Activated T-cell treated with anti-CD3 and anti-CD28 coated beads, Interleukin-2, amount 50 U/mL, for 72 hours (primary cell): ENCODE results near the gene FHIP1B. TPM values are rescaled to one million over a fixed set of nuclear protein-coding genes. Genes with fewer than 3 reads are reported as not detected.

Experiments used
- ATAC-seq, 2 donors: fragments of 150-1000 bp; cut with Tn5 transposase; replicated peaks in 1 of 2; 2 replicates each; pipeline ENCODE4 v1.10.0; 2021; ENCODE audit warnings: moderate library complexity in 2 of 2, mild to moderate bottlenecking in 1 of 2
- DNase-seq, 2 donors: peaks; one replicate each; pipeline ENCODE4 v3.0.0; 2021 to 2022; ENCODE audit warnings: mixed read lengths in 1 of 2
- H3K27ac Mint-ChIP-seq: one replicate; pipeline ENCODE4 v1.8.0; 2022; ENCODE audit warnings: mild to moderate bottlenecking, moderate library complexity, mixed read lengths
- H3K27me3 Mint-ChIP-seq: one replicate; pipeline ENCODE4 v1.8.0; 2022; ENCODE audit warnings: low read depth, mixed read lengths
- H3K36me3 Mint-ChIP-seq, 2 donors: one replicate each; pipeline ENCODE4 v1.8.0; 2022; ENCODE audit warnings: mixed read lengths in 2 of 2, mild to moderate bottlenecking in 1 of 2; ENCODE audit not compliant: insufficient read depth in 2 of 2
- H3K4me1 Mint-ChIP-seq: one replicate; pipeline ENCODE4 v1.8.0; 2022; ENCODE audit warnings: low read depth, mixed read lengths
- H3K4me3 Mint-ChIP-seq, 2 donors: one replicate each; pipeline ENCODE4 v1.8.0; 2022; ENCODE audit warnings: mild to moderate bottlenecking in 2 of 2, mixed read lengths in 2 of 2, moderate library complexity in 2 of 2
- H3K9me3 Mint-ChIP-seq, 2 donors: one replicate each; pipeline ENCODE4 v1.8.0; 2022; ENCODE audit warnings: mixed read lengths in 2 of 2
- total RNA-seq, 2 donors: library from RNA; stranded (reverse); gene quantifications; one replicate each; pipeline ENCODE4 v1.2.3, GENCODE V29; 2022

FHIP1B gene
- total RNA-seq, 2 donors from 2014 or later: 22.8 to 26.8 TPM

DNA sequence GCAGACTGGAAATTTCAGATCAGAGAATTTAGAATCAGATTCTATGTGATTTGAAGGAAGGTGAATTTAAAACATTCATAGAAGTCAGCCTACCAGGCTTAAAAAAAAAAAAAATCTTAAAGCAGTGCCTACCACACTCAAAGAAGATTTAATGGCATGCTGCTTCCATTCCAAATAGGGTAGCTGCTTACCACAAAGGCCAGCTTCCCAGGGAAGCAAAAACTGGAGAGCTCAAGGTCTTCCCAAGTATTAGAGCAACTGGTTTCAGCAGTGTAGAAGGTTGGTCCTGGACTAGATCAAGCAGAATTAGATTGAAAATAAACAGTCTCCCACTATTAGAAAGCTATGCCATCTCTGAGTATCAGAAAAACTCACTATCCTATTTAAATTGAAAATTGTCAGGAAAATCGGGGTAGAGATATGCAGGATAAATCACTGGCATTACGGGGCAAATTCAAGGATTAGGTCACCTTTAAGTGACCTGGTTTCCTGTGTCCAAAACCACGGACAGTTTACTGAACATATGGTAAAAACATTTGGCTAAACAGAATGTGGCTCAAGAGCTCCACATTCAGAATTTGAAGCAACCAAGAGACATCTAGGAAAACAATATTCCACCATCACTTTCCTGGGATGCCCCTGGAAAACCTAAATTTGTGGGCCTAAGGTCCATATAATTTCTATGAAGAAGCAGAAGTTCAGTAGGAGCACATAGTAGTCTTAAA, 27.8 kb downstream of the FHIP1B start:
- Mint-ChIP-seq H3K27ac (no peak overlapping the region), H3K4me3 (no peak overlapping the region), H3K36me3 (peaks cover 2 to 5% of the 10 kb centered on the region in 2 donors), H3K9me3 (no peaks in the 10 kb centered on the region), H3K27me3 (no peaks in the 10 kb centered on the region), H3K4me1 (peaks cover 29% of the 10 kb centered on the region)
- no peak for ATAC-seq
- no peak for DNase-seq

DNA sequence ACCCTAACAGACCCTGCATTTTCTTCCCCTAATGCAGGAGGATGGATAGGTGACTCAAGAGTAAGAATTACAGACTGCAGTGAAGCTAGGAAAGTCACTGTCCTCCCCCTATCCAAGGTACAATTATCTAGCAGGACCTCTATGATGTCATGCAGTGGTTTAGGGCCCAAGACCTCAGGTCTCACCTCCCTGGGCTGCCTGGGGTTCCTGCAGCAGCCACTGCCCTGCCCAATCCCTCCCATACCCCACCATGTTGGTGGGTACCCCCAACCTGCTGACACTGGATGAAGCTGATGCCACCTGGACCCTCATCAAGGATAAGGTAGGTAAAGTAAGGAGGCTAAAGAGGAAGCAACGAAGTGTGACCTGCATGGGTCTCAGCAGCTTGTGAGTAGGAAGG, 29.1 kb downstream of the FHIP1B start, which contains the start of gene C11orf42:
C11orf42 (plus strand) TSS at position 192 of the 400 bp plus-strand sequence; CDS start at position 251, 59 bp downstream.
- H3K4me3 Mint-ChIP-seq: no peak within 1 kb of the TSS
- peaks cover 2 to 5% of the 10 kb centered on the region in 2 donors for H3K36me3 Mint-ChIP-seq
- no peaks in the 10 kb centered on the region for H3K9me3 Mint-ChIP-seq
- no peak within 1 kb of the TSS for H3K27ac Mint-ChIP-seq
- ATAC-seq (no peak), DNase-seq (no peak)
- no peaks in the 10 kb centered on the region for H3K27me3 Mint-ChIP-seq
- peaks cover 41% of the 10 kb centered on the region for H3K4me1 Mint-ChIP-seq

DNA sequence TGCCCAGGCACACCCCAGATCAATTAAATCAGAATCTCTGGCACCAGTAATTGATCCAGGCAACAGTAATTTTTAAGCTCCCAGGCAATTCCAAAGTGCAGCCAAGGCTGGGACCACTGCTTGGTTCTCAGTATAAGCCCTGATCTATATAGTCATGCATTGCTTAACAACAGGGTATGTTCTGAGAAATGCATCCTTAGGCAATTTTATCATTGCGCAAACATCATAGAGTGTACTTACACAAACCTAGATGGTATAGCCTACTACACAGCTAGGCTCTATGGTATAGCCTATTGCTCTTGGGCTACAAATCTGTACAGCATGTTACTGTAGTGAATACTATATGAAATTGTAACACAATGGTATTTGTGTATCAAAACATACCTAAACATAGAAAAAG, 29.7 kb downstream of the FHIP1B start:
- Mint-ChIP-seq H3K27ac (no peak overlapping the region), H3K27me3 (no peaks in the 10 kb centered on the region), H3K4me3 (no peak overlapping the region), H3K9me3 (no peaks in the 10 kb centered on the region), H3K36me3 (peaks cover 2 to 5% of the 10 kb centered on the region in 2 donors), H3K4me1 (peaks cover 42% of the 10 kb centered on the region)
- no peak for DNase-seq
- no peak for ATAC-seq

GRCh38 chr11:6203327-6203726, 31.1 kb downstream of the FHIP1B start:
- DNase-seq: no peak
- Mint-ChIP-seq H3K27ac (peak overlapping the region; percentile 29), H3K4me3 (peak overlapping the region; percentile 11 to 15), H3K4me1 (peaks cover 45% of the 10 kb centered on the region), H3K27me3 (peaks cover 3% of the 10 kb centered on the region), H3K9me3 (no peaks in the 10 kb centered on the region), H3K36me3 (peaks cover 1 to 2% of the 10 kb centered on the region in 2 donors)
- peak; percentile 27 to 33 for ATAC-seq

GRCh38 chr11:6202041-6202440, 32.4 kb downstream of the FHIP1B start:
- ATAC-seq (no peak), DNase-seq (no peak)
- Mint-ChIP-seq H3K4me1 (peaks cover 57% of the 10 kb centered on the region), H3K9me3 (no peaks in the 10 kb centered on the region), H3K27ac (no peak overlapping the region), H3K36me3 (peaks cover 1 to 2% of the 10 kb centered on the region in 2 donors), H3K27me3 (peaks cover 7% of the 10 kb centered on the region), H3K4me3 (no peak overlapping the region)

GRCh38 chr11:6201481-6201880, 33.0 kb downstream of the FHIP1B start:
- H3K27me3 Mint-ChIP-seq: peaks cover 7% of the 10 kb centered on the region
- H3K9me3 Mint-ChIP-seq: no peaks in the 10 kb centered on the region
- no peak for DNase-seq
- peak overlapping the region; percentile 17 to 35 for H3K4me3 Mint-ChIP-seq
- H3K4me1 Mint-ChIP-seq: peaks cover 63% of the 10 kb centered on the region
- ATAC-seq: peak; percentile 81 to 84
- peaks cover 1 to 2% of the 10 kb centered on the region in 2 donors for H3K36me3 Mint-ChIP-seq
- no peak overlapping the region for H3K27ac Mint-ChIP-seq

- Mint-ChIP-seq H3K9me3 (peaks cover 0 to 2% of the 10 kb centered on the region in 2 donors), H3K27ac (peak overlapping the region; percentile 49), H3K4me1 (peaks cover 68% of the 10 kb centered on the region)
These were observed 33.5 kb downstream of the FHIP1B start for GRCh38 chr11:6200975-6201374.

DNA sequence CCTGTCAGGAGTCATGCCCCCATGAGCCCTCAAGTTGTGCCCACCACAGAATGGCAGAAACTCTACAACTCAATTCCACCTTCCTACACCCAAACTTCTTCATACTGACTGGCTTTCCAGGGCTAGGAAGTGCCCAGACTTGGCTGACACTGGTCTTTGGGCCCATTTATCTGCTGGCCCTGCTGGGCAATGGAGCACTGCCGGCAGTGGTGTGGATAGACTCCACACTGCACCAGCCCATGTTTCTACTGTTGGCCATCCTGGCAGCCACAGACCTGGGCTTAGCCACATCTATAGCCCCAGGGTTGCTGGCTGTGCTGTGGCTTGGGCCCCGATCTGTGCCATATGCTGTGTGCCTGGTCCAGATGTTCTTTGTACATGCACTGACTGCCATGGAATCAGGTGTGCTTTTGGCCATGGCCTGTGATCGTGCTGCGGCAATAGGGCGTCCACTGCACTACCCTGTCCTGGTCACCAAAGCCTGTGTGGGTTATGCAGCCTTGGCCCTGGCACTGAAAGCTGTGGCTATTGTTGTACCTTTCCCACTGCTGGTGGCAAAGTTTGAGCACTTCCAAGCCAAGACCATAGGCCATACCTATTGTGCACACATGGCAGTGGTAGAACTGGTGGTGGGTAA, 35.1 kb downstream of the FHIP1B start, which contains the start of gene OR52W1:
OR52W1 (plus strand) TSS at position 51 of the 637 bp plus-strand sequence; CDS start at position 51, 0 bp downstream.
- H3K36me3 Mint-ChIP-seq: peaks cover 1 to 2% of the 10 kb centered on the region in 2 donors
- H3K4me3 Mint-ChIP-seq: no peak within 1 kb of the TSS
- peaks cover 0 to 2% of the 10 kb centered on the region in 2 donors for H3K9me3 Mint-ChIP-seq
- ATAC-seq: no peak
- DNase-seq: no peak
- H3K27me3 Mint-ChIP-seq: peaks cover 7% of the 10 kb centered on the region
- H3K27ac Mint-ChIP-seq: no peak within 1 kb of the TSS
- H3K4me1 Mint-ChIP-seq: peaks cover 72% of the 10 kb centered on the region

More at GRCh38 chr11:6200975-6201374, 33.5 kb downstream of the FHIP1B start:
- Mint-ChIP-seq H3K27me3 (peaks cover 7% of the 10 kb centered on the region), H3K4me3 (peak overlapping the region; percentile 17 to 35), H3K36me3 (peaks cover 1 to 2% of the 10 kb centered on the region in 2 donors)
- no peak for DNase-seq
- ATAC-seq: no peak

DNA sequence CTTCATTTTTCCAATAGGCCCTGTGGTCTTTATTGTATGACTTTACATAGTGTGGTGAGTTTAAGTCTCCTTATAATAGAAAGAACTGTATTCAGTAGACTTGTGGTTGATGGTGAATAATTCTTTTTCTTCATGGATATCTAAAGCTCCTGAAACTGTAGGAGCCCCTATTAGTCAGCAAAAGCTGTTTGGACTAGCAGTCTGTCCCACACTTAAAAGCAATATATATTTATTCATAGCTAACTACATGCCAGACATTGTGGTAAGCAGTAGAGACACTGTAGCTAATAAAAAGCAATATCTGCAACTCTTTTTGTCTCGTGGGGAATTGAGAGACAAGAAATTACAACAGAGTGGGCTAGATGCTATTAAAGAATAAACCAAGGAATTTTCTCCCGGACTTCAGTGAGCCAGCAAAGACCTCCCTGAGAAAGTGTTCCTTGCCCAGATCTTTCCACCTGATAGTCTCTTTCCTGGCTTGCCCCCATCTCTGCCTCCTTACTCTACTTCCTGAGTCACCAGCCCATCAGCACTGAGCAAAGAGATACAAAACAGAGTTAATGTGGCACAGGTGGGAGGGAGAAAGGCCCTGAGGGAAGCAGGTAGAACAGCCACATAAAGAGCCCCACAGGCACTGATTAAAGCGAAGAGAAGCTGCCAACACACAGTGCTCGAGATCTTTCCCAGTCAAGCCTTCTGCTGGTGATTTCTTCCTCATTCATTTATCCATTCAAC, 36.8 kb downstream of the FHIP1B start:
- Mint-ChIP-seq H3K27ac (no peak overlapping the region), H3K9me3 (peaks cover 0 to 2% of the 10 kb centered on the region in 2 donors), H3K4me1 (peaks cover 60% of the 10 kb centered on the region), H3K36me3 (no peaks in the 10 kb centered on the region), H3K4me3 (peak overlapping the region in 1 of 2 donors; percentile 49), H3K27me3 (peaks cover 7% of the 10 kb centered on the region)
- ATAC-seq (no peak), DNase-seq (no peak)

DNA sequence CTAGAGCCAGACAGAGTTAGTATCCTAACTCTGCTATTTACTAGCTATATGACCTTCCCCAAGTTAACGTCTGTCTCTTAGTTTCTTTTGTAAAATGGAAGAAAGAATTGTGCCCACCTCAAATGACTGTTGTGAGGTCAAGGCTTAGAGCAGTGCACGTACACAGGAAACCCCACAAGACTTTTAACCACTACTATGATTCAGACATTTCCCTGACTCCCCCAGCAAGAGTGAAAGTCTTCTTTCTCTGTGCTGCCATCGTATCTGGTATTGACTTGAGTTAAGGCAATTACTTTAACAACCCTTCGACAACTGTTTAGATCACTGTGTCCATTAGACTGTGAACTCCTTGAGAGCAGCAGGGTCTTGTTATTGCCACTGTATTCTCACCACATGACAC, 38.0 kb downstream of the FHIP1B start:
- peaks cover 0 to 2% of the 10 kb centered on the region in 2 donors for H3K9me3 Mint-ChIP-seq
- no peaks in the 10 kb centered on the region for H3K36me3 Mint-ChIP-seq
- H3K4me3 Mint-ChIP-seq: peak overlapping the region; percentile 34 to 72
- peak; percentile 28 to 35 for DNase-seq
- H3K27me3 Mint-ChIP-seq: peaks cover 7% of the 10 kb centered on the region
- ATAC-seq: peak; percentile 85 to 86
- peak overlapping the region; percentile 32 for H3K27ac Mint-ChIP-seq
- H3K4me1 Mint-ChIP-seq: peaks cover 47% of the 10 kb centered on the region

DNA sequence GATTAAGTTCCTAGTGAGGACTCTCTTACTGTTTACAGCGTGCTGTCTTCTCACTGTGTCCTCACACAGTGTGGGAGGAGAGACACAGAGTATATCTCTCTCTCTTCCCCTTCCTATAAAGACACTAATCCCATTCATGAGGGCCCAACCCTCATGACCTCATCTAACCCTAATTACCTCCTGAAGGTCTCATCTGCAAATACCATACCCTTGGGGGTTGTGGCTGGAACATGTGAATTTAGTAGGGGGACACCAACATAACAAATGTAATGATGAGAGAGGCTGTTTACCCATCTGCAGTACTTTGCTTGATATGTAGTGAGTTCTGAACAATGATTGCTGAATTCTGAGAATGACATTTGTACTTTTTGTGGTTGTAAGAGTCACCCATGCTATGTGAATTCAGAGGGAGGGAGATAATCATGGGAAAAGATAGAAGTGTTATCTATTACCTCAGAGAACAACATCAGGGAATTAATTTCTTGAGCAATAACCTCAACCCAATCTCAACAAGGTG, 40.3 kb downstream of the FHIP1B start:
- DNase-seq (no peak), ATAC-seq (peak; percentile 55 to 61)
- peaks cover 37% of the 10 kb centered on the region for H3K4me1 Mint-ChIP-seq
- H3K4me3 Mint-ChIP-seq: no peak overlapping the region
- no peak overlapping the region for H3K27ac Mint-ChIP-seq
- H3K36me3 Mint-ChIP-seq: no peaks in the 10 kb centered on the region
- H3K27me3 Mint-ChIP-seq: peaks cover 7% of the 10 kb centered on the region
- peaks cover 0 to 2% of the 10 kb centered on the region in 2 donors for H3K9me3 Mint-ChIP-seq

- H3K27me3 Mint-ChIP-seq: no peaks in the 10 kb centered on the region
- no peak overlapping the region for H3K4me3 Mint-ChIP-seq
- H3K9me3 Mint-ChIP-seq: peaks cover 0 to 2% of the 10 kb centered on the region in 2 donors
- no peak for DNase-seq
- no peaks in the 10 kb centered on the region for H3K36me3 Mint-ChIP-seq
- no peak for ATAC-seq
- no peak overlapping the region for H3K27ac Mint-ChIP-seq
- peaks cover 18% of the 10 kb centered on the region for H3K4me1 Mint-ChIP-seq
These were observed 42.7 kb downstream of the FHIP1B start for GRCh38 chr11:6191742-6192141.
